IMR-90 (cell line): ENCODE results near the gene ANO10. TPM values are rescaled to one million over a fixed set of nuclear protein-coding genes. Genes with fewer than 3 reads are reported as not detected.

Experiments used
- ATAC-seq: fragments of 200-7000 bp; cut with Tn5 transposase; 2 replicates; pipeline ENCODE4 v1.9.1; 2020; ENCODE audit warnings: low read depth, mild to moderate bottlenecking, moderate library complexity
- BruUV-seq: library from RNA; stranded (reverse); fragments of 400-500 nt; replicated peaks from 2 replicates; lab custom pipeline; 2021; lab: Mats Ljungman, UMichigan
- CTCF ChIA-PET: fragments of 300-600 bp; formaldehyde crosslinking; extraction: SDS; loops from one replicate; lab custom pipeline; 2021; ENCODE audit warnings: antibody characterized with exemption; lab: Yijun Ruan, JAX
- POLR2A ChIA-PET: fragments of 300-600 bp; sonication (Branson Sonifier 250); formaldehyde crosslinking; loops from one replicate; lab custom pipeline; 2022; ENCODE audit warnings: antibody characterized with exemption; ENCODE audit not compliant: unreplicated experiment; lab: Charles Lee
- DNase-seq: peaks from one replicate; pipeline ENCODE4 v3.0.0; 2013
- H2AFZ ChIP-seq: replicated peaks from 2 replicates; pipeline ENCODE3; 2013; ENCODE audit warnings: low read length, mild to moderate bottlenecking; ENCODE audit not compliant: poor library complexity
- H2AK5ac ChIP-seq: 2 replicates; pipeline ENCODE4 v1.6.1; 2013; ENCODE audit warnings: low read depth, low read length, inconsistent platforms
- H2AK9ac ChIP-seq: replicated peaks from 2 replicates; pipeline ENCODE3; 2013; ENCODE audit warnings: mild to moderate bottlenecking, low read depth, low read length, moderate library complexity; ENCODE audit not compliant: poor library complexity
- H2BK120ac ChIP-seq: 2 replicates; pipeline ENCODE4 v1.6.1; 2013; ENCODE audit warnings: low read depth, low read length, inconsistent platforms
- H2BK15ac ChIP-seq: 3 replicates; pipeline ENCODE4 v1.6.1; 2013; ENCODE audit warnings: low read depth, low read length, inconsistent platforms
- H2BK20ac ChIP-seq: 2 replicates; pipeline ENCODE4 v1.6.1; 2013; ENCODE audit warnings: low read depth, mild to moderate bottlenecking, inconsistent platforms, low read length, moderate library complexity
- H2BK5ac ChIP-seq: 2 replicates; pipeline ENCODE4 v1.6.1; 2013; ENCODE audit warnings: mild to moderate bottlenecking, low read depth, low read length, inconsistent platforms; ENCODE audit not compliant: poor library complexity, severe bottlenecking
- H3K14ac ChIP-seq: replicated peaks from 2 replicates; pipeline ENCODE4 v1.6.1; 2013; ENCODE audit warnings: low read depth, low read length, inconsistent platforms
- H3K18ac ChIP-seq: 2 replicates; pipeline ENCODE4 v1.6.1; 2013; ENCODE audit warnings: low read depth, low read length, control low read depth
- H3K23ac ChIP-seq: 2 replicates; pipeline ENCODE4 v1.6.1; 2013; ENCODE audit warnings: low read depth, low read length, inconsistent platforms
- H3K27ac ChIP-seq: 2 replicates; pipeline ENCODE4 v1.5.1; 2013; ENCODE audit warnings: mild to moderate bottlenecking, control low read depth, low read length; ENCODE audit not compliant: insufficient read depth
- H3K27me3 ChIP-seq: 2 replicates; pipeline ENCODE4 v1.6.1; 2013; ENCODE audit warnings: low read length; ENCODE audit not compliant: control insufficient read depth, insufficient read depth
- H3K36me3 ChIP-seq: 2 replicates; pipeline ENCODE4 v1.6.1; 2013; ENCODE audit warnings: low read length, mixed read lengths; ENCODE audit not compliant: control insufficient read depth, insufficient read depth
- H3K4ac ChIP-seq: 2 replicates; pipeline ENCODE4 v1.6.1; 2013; ENCODE audit warnings: low read depth, low read length, inconsistent platforms
- H3K4me1 ChIP-seq: 2 replicates; pipeline ENCODE4 v1.6.1; 2013; ENCODE audit warnings: low read length, mixed read lengths; ENCODE audit not compliant: control insufficient read depth, insufficient read depth
- H3K4me2 ChIP-seq: 2 replicates; pipeline ENCODE4 v1.6.1; 2013; ENCODE audit warnings: low read depth, mild to moderate bottlenecking, control low read depth, low read length, moderate library complexity
- H3K4me3 ChIP-seq: 2 replicates; pipeline ENCODE4 v1.5.1; 2013; ENCODE audit warnings: low read depth, mild to moderate bottlenecking, control low read depth, low read length, moderate library complexity; ENCODE audit not compliant: insufficient read depth
- H3K56ac ChIP-seq: 2 replicates; pipeline ENCODE4 v1.6.1; 2013; ENCODE audit warnings: low read length, inconsistent platforms; ENCODE audit not compliant: insufficient read depth; ENCODE audit errors: extremely low read depth
- H3K79me1 ChIP-seq, 2 experiments: 2 replicates each; pipeline ENCODE4 v1.6.1; 2013; ENCODE audit warnings: low read length in 2 of 2, inconsistent platforms in 1 of 2, low read depth in 1 of 2
- H3K9ac ChIP-seq: 2 replicates; pipeline ENCODE4 v1.6.1; 2013; ENCODE audit warnings: low read depth, low read length, control low read depth
- H3K9me1 ChIP-seq: 2 replicates; pipeline ENCODE4 v1.6.1; 2013; ENCODE audit warnings: low read length, inconsistent platforms; ENCODE audit not compliant: insufficient read depth
- H3K9me3 ChIP-seq: 2 replicates; pipeline ENCODE4 v1.6.1; 2013; ENCODE audit warnings: low read length; ENCODE audit not compliant: control insufficient read depth, insufficient read depth
- H4K20me1 ChIP-seq: 2 replicates; pipeline ENCODE4 v1.6.1; 2013; ENCODE audit warnings: low read length, inconsistent platforms; ENCODE audit not compliant: insufficient read depth
- H4K5ac ChIP-seq: 2 replicates; pipeline ENCODE4 v1.6.1; 2013; ENCODE audit warnings: mild to moderate bottlenecking, low read depth, low read length, control low read depth
- H4K8ac ChIP-seq, 2 experiments: 2 replicates each; pipeline ENCODE4 v1.6.1; 2013; ENCODE audit warnings: low read depth in 2 of 2, low read length in 2 of 2, control low read depth in 1 of 2, inconsistent platforms in 1 of 2
- H4K91ac ChIP-seq: 2 replicates; pipeline ENCODE4 v1.6.1; 2013; ENCODE audit warnings: low read depth, low read length, inconsistent platforms; ENCODE audit not compliant: insufficient read depth
- USF2 ChIP-seq: fragments of 150-350 bp; IDR thresholded peaks from 2 replicates; pipeline ENCODE4 v1.6.1; 2017; ENCODE audit warnings: mild to moderate bottlenecking, antibody characterized with exemption, low read length, low read depth
- WGBS, 2 experiments: methylation state at CpG; one replicate each; pipeline versions ENCODE4 v1.1.5 to v1.1.7; 2013; ENCODE audit warnings: missing lambda C conversion rate in 2 of 2; ENCODE audit not compliant: insufficient read length in 1 of 2; ENCODE audit errors: extremely low coverage in 2 of 2; 5-methylcytosine and 5-hydroxymethylcytosine counted together
- dilution Hi-C: fragments of 300-500 bp; cut with HindIII; formaldehyde crosslinking; loops from one replicate; pipeline ENCODE4 v1.14.3; 2018; ENCODE audit warnings: low sequenced_read_pairs; ENCODE audit not compliant: unreplicated experiment
- in situ Hi-C: fragments of 300-500 bp; cut with MboI; formaldehyde crosslinking; loops from 3 replicates; pipeline ENCODE4 v1.14.3; 2019; ENCODE audit warnings: low sequenced_read_pairs, inconsistent platforms, mixed read lengths
- intact Hi-C: fragments of 100-400 bp; cut with micrococcal nuclease; formaldehyde crosslinking; loops from 2 replicates; pipeline ENCODE4 v1.10.0; 2022
- polyA plus RNA-seq, 3 experiments: library from polyadenylated mRNA; depleted of rRNA; stranded (reverse); fragments of >200 nt; gene quantifications; 2 replicates each; pipeline ENCODE4 v1.2.3, GENCODE V29; 2012; ENCODE audit warnings: low replicate concordance in 1 of 3
- total RNA-seq: library from RNA; depleted of rRNA; stranded (reverse); fragments of >200 nt; gene quantifications from 2 replicates; pipeline ENCODE4 v1.2.3, GENCODE V29; 2012

Gene ANO10
- total and polyA plus RNA-seq, 2 of the 4 experiments (the other 2 are of a cell fraction): 28.5 to 41.6 TPM

DNA sequence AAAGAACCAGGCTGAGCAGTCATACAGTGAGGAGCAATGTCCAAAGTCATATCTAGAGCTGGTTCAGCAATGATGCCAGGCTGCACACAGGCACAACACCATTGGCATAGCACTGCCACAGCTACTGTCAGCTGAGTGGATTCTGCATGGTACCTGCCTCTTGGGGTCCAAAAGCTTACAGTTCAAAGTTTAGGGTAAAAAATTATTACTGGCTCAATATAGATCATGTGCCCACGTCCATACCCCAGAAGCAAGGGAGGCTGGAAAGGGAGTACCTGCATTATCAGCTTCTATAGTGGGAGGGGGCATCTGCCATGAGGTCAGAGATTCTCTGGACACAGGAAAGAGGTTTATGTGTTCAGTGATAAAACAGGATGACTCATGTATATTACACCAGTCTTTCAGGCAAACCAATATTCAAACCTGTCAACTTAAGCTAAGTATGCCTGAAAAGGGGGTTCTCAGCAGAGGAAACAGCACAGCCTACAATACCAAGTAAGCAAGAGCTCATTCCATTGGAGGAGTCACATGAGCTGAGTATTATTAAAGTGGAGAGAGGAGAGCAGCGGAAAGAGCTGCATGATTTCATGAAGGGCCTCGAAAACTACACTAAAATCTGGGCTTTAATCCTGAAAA is 99.0 kb downstream of the ANO10 start:
- no peak overlapping the region for H2BK5ac ChIP-seq
- no peak overlapping the region for H2BK20ac ChIP-seq
- no peak overlapping the region for H3K4me3 ChIP-seq
- no peaks in the 10 kb centered on the region for H3K27me3 ChIP-seq
- DNase-seq (peak; percentile 73), ATAC-seq (peak; percentile 40)
- H3K4ac ChIP-seq: no peak overlapping the region
- ChIA-PET CTCF (interaction anchor here (0.9 to 1.0 kb wide), 3 partner anchors 9 to 361 kb away, joined by 3 read pairs; no protein-coding TSS in a partner anchor), POLR2A (no interaction called here)
- no peak overlapping the region for H2AK5ac ChIP-seq
- no peak overlapping the region for H3K9ac ChIP-seq
- in situ Hi-C loops (no loop called here), dilution Hi-C loops (no loop called here), intact Hi-C loops (no loop called here)
- H3K23ac ChIP-seq: no peak overlapping the region
- no peak overlapping the region for H4K91ac ChIP-seq
- H3K18ac ChIP-seq: no peak overlapping the region
- no peak overlapping the region for H2AFZ ChIP-seq
- H3K36me3 ChIP-seq: peaks cover 7% of the 10 kb centered on the region
- H3K9me1 ChIP-seq: peaks cover 17% of the 10 kb centered on the region
- H3K14ac ChIP-seq: no peak overlapping the region
- TF ChIP-seq USF2: no peak
- no peak overlapping the region for H2BK120ac ChIP-seq
- H4K20me1 ChIP-seq: no peaks in the 10 kb centered on the region
- no peak overlapping the region for H4K5ac ChIP-seq
- peaks cover 5% of the 10 kb centered on the region; the same call in 1 of the 2 replicates for H3K9me3 ChIP-seq
- peaks cover 4 to 28% of the 10 kb centered on the region in 2 experiments; a peak in 3 of 4 replicates for H3K79me1 ChIP-seq
- H2BK15ac ChIP-seq: no peak overlapping the region
- H3K4me2 ChIP-seq: no peak overlapping the region
- no peak overlapping the region for H3K56ac ChIP-seq
- BruUV-seq: no TSS peak
- H3K4me1 ChIP-seq: peaks cover 11% of the 10 kb centered on the region
- 94% methylated on average over 2 of the region's 3 CpGs; no CpG with 5 or more reads in 1 of the 2 experiments for WGBS, 2 experiments
- no peak overlapping the region for H3K27ac ChIP-seq
- no peak overlapping the region for H4K8ac ChIP-seq
- no peak overlapping the region for H2AK9ac ChIP-seq
